ENCODE measurements around the gene CCDC82.

CCDC82 gene

DNA sequence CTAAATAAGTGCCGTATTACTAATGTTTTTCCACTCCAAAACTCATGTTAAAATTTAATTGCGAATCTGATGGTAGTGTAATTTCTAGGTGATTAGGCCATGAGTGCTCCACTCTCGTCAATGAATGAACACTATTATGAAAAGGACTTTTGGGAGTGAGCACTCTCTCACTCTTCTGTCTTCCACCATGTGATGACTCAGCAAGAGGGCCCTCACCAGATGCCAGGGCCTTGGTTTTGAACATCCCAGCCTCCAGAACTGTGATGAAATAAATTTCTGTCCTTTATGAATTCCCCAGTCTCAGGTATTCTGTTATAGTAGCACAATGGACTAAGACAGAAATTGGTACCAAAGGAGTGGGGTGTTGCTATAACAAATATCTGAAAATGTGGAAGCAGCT, 8.2 kb upstream of the CCDC82 start:
- no peak for DNase-seq (ENCODE audit: low read depth)
- no peak overlapping the region for H3K4me3 ChIP-seq (ENCODE audit: low read depth, low read length)
- TF ChIP-seq CTCF (IDR thresholded peaks at IDR 0.05; ENCODE audit: control insufficient read depth, extremely low read depth, insufficient read depth): no peak

- DNase-seq (ENCODE audit: low read depth): no peak
- TF ChIP-seq CTCF (IDR thresholded peaks at IDR 0.05; ENCODE audit: control insufficient read depth, extremely low read depth, insufficient read depth): no peak
- H3K4me3 ChIP-seq (ENCODE audit: low read depth, low read length): no peak overlapping the region
Measured at GRCh38 chr11:96396637-96397036, 6.9 kb upstream of the CCDC82 start.

- DNase-seq (ENCODE audit: low read depth): no peak
- TF ChIP-seq CTCF (IDR thresholded peaks at IDR 0.05; ENCODE audit: control insufficient read depth, extremely low read depth, insufficient read depth): no peak
- H3K4me3 ChIP-seq (ENCODE audit: low read depth, low read length): no peak overlapping the region
Measured at GRCh38 chr11:96394773-96395172, 5.1 kb upstream of the CCDC82 start.

DNA sequence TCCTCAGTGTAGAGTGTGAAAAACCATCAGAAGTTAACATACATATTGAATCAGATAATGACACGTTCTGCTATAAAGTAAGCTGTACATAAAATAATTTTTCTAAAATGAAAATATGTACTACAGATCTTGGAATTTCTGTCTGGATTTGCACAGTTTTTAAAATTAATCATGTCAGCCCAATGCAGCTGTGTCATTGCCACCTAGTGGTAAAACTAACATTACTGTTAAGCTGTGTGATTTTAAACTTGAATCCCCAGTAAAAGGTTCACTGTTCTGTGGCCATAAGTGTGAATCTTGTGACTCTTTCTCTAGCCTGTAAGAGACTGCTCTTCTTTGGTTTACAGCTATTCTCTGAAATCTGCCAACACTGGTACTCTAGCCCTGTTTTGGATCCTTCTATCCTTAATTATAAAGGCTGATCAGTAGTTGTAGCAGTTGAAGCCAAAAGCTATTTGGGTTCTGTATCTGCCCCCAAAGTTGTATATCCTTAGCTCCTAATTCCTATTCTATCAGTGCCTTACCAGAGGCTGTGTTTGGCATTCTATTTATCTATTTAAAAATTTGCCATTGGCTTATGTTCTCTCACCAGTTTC, 4.1 kb upstream of the CCDC82 start:
- no peak overlapping the region for H3K4me3 ChIP-seq (ENCODE audit: low read depth, low read length)
- DNase-seq (ENCODE audit: low read depth): no peak
- peak; percentile 74 for TF ChIP-seq CTCF (IDR thresholded peaks at IDR 0.05; ENCODE audit: control insufficient read depth, extremely low read depth, insufficient read depth)

GRCh38 chr11:96391698-96392307, 2.1 kb upstream of the CCDC82 start:
- H3K4me3 ChIP-seq (ENCODE audit: low read depth, low read length): no peak overlapping the region
- TF ChIP-seq CTCF (IDR thresholded peaks at IDR 0.05; ENCODE audit: control insufficient read depth, extremely low read depth, insufficient read depth): peak; percentile 14; the same call in 1 of the 2 replicates
- no peak for DNase-seq (ENCODE audit: low read depth)

DNA sequence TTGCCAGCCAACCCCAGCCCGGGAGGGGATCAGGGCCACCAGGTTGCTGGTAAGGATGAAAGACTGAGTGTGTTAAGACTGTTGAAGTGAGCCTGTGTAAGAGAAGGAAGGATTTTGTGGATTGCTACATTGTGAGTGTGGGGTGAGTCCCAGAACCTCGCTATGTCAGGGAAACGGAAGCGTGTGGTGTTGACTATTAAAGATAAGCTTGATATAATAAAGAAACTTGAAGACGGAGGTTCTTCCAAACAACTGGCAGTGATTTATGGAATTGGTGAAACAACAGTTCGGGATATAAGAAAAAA, 728 bp upstream of the CCDC82 start:
- peak overlapping the region; percentile 93 for H3K4me3 ChIP-seq (ENCODE audit: low read depth, low read length)
- no peak for DNase-seq (ENCODE audit: low read depth)
- no peak for TF ChIP-seq CTCF (IDR thresholded peaks at IDR 0.05; ENCODE audit: control insufficient read depth, extremely low read depth, insufficient read depth)

Measured in LNCaP clone FGC (cell line).